ENCODE data around the gene TM9SF4. TPM values are rescaled to one million over a fixed set of nuclear protein-coding genes. Genes with fewer than 3 reads are reported as not detected.

TM9SF4 gene
- total and polyA plus RNA-seq, 5 experiments from 2014 or later: 31.5 to 44.3 (median 42.6) TPM

DNA sequence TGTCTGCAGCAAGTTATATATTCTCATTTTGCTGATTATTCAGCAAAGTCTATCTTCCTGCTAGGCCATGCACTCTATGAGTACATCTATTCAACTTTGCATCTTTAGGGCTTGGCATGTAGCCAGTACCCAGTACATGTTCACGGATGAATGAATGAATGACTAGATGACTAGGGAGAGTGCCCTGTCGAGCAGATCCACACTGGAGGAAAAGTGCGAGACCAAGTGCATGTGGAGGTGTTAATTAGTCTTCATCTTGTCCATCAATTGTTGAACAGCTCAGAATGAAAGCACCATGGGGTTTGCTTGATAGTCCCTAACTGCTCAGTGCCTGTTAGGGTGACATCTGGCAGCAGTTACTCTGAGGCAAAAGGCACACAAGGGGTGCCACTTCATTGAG lies 30.4 kb downstream of the TM9SF4 start:
- no peak for ATAC-seq

DNA sequence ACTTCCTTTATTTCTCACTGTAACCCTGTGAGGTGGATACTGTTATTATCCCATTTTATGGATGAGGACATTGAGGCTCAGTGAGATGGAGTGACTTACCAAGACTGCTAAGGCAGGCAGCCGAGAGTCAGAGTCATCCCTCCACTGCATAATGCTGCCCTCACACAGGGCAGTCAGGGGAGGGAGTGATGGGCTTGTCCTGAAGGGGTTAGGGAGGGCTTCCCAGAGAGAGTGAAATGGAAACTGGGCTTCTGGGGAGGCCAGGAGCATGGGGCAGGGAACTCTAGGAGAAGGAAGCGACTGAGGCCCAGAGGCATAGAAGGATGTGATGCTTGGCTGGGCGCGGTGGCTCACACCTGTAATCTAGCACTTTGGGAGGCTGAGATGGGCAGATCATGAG lies 31.1 kb downstream of the TM9SF4 start:
- POLR2A ChIA-PET: no interaction called here
- H3K9me3 Mint-ChIP-seq: no peaks in the 10 kb centered on the region
- no peaks in the 10 kb centered on the region for H3K27me3 Mint-ChIP-seq
- peaks cover 4 to 90% (median 23%) of the 10 kb centered on the region in 3 donors for H3K36me3 Mint-ChIP-seq
- ATAC-seq (no peak), DNase-seq (no peak)
- H3K4me1 Mint-ChIP-seq: peaks cover 0 to 15% (median 4%) of the 10 kb centered on the region in 4 donors
- H3K27ac Mint-ChIP-seq: no peak overlapping the region
- no peak overlapping the region for H3K4me3 Mint-ChIP-seq

More for the DNA sequence above, 30.4 kb downstream of the TM9SF4 start:
- DNase-seq: no peak
- no peaks in the 10 kb centered on the region for H3K27me3 Mint-ChIP-seq
- no peak overlapping the region for H3K4me3 Mint-ChIP-seq
- no peaks in the 10 kb centered on the region for H3K9me3 Mint-ChIP-seq
- peak overlapping the region in 4 of 10 donors; percentile 20 to 82 (median 48) for H3K27ac Mint-ChIP-seq
- H3K4me1 Mint-ChIP-seq: peaks cover 0 to 18% (median 4%) of the 10 kb centered on the region in 4 donors
- POLR2A ChIA-PET: no interaction called here
- H3K36me3 Mint-ChIP-seq: peaks cover 4 to 88% (median 19%) of the 10 kb centered on the region in 3 donors

DNA sequence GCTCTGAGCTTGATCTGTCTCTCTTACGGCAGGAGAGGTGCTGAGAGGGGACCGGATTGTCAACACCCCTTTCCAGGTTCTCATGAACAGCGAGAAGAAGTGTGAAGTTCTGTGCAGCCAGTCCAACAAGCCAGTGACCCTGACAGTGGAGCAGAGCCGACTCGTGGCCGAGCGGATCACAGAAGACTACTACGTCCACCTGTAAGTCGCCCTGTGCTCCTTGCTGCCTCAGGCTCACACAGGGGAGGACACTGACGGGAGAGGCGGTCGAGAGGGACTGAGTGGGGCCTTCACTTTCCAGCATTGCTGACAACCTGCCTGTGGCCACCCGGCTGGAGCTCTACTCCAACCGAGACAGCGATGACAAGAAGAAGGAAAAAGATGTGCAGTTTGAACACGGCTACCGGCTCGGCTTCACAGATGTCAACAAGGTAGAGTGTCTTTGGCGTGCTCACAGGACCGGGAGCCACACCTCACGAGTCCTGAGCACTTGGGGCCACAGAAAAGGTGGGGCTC lies 32.0 kb downstream of the TM9SF4 start:
- H3K4me3 Mint-ChIP-seq: no peak overlapping the region
- DNase-seq (no peak), ATAC-seq (no peak)
- peaks cover 4 to 90% (median 25%) of the 10 kb centered on the region in 3 donors for H3K36me3 Mint-ChIP-seq
- H3K4me1 Mint-ChIP-seq: peaks cover 0 to 15% (median 3%) of the 10 kb centered on the region in 4 donors
- no peak overlapping the region for H3K27ac Mint-ChIP-seq
- H3K9me3 Mint-ChIP-seq: no peaks in the 10 kb centered on the region
- no peaks in the 10 kb centered on the region for H3K27me3 Mint-ChIP-seq
- POLR2A ChIA-PET: no interaction called here

DNA sequence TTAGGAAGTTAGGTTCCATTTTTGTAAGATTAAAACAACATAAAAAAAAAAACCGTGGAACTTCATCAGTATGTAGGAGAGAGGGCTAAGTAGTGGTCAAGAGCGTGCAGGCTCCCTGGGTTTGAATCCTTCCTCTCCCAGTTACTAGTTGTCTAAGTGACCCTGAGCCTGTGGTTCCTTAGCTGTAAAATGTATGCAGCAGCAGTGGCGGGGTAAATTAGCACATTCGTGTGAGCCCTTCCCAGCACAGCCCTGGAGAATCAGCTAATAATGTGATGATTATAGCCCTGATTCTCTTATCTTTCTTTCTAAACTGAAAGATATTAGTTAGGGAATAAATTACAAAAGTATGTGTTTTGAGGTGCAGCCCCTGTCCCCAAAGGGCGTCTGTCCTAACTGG lies 32.6 kb downstream of the TM9SF4 start:
- H3K4me3 Mint-ChIP-seq: no peak overlapping the region
- H3K36me3 Mint-ChIP-seq: peaks cover 4 to 91% (median 25%) of the 10 kb centered on the region in 3 donors
- no peaks in the 10 kb centered on the region for H3K9me3 Mint-ChIP-seq
- H3K27ac Mint-ChIP-seq: no peak overlapping the region
- H3K4me1 Mint-ChIP-seq: peaks cover 0 to 15% (median 3%) of the 10 kb centered on the region in 4 donors
- POLR2A ChIA-PET: no interaction called here
- DNase-seq (no peak), ATAC-seq (no peak)
- no peaks in the 10 kb centered on the region for H3K27me3 Mint-ChIP-seq

DNA sequence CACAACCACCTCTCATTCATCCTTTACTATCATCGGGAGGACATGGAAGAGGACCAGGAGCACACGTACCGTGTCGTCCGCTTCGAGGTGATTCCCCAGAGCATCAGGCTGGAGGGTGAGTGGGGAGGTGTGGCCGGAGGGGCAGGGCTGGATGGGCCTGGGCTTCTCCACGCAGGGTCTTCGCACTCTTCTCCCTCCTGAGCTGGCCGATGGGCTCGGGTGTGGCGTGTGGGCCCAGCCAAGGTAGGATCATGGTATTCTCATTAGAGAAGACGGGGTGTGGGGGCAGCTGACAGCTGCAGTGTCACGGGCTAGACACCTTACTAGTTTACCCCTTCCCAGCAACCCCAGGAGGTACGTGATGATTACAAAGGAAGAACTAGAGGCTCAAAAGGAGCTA lies 33.5 kb downstream of the TM9SF4 start:
- no peaks in the 10 kb centered on the region for H3K9me3 Mint-ChIP-seq
- no peak overlapping the region for H3K4me3 Mint-ChIP-seq
- peaks cover 0 to 11% (median 3%) of the 10 kb centered on the region in 4 donors for H3K4me1 Mint-ChIP-seq
- no peaks in the 10 kb centered on the region for H3K27me3 Mint-ChIP-seq
- H3K27ac Mint-ChIP-seq: no peak overlapping the region
- ATAC-seq (no peak), DNase-seq (no peak)
- POLR2A ChIA-PET: no interaction called here
- H3K36me3 Mint-ChIP-seq: peaks cover 4 to 95% (median 25%) of the 10 kb centered on the region in 3 donors

DNA sequence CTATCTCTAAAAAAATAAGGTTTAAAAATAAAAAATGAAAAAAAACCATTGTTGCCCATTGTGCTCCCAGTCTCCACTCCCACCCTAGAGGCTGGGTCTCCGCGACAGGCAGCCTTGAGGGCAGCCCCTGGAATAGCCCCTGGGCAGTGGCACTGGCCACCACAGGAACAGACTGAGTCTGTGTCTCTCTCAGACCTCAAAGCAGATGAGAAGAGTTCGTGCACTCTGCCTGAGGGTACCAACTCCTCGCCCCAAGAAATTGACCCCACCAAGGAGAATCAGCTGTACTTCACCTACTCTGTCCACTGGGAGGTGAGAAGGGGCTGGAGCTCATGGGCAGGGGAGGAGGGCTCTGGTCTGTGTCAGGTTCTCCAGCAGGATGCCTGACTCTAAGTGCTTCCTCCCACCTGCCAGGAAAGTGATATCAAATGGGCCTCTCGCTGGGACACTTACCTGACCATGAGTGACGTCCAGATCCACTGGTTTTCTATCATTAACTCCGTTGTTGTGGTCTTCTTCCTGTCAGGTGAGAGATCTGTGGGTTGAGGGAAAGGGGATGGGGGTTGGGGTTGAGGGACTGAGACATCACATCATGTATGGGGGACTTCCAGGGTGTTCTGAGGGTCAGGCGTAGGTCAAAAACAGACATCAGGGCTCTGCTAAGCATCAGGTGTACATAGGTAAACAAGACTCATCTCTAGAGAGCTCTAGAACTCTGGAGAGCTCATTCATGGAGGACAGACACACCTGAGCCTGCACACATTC lies 35.6 kb downstream of the TM9SF4 start:
- H3K4me1 Mint-ChIP-seq: peaks cover 0 to 3% (median 0%) of the 10 kb centered on the region in 4 donors
- peak overlapping the region in 3 of 10 donors; percentile 14 to 40 (median 40) for H3K27ac Mint-ChIP-seq
- H3K36me3 Mint-ChIP-seq: peaks cover 0 to 94% (median 29%) of the 10 kb centered on the region in 3 donors
- POLR2A ChIA-PET: no interaction called here
- no peaks in the 10 kb centered on the region for H3K27me3 Mint-ChIP-seq
- DNase-seq: no peak
- no peak for ATAC-seq
- no peaks in the 10 kb centered on the region for H3K9me3 Mint-ChIP-seq
- no peak overlapping the region for H3K4me3 Mint-ChIP-seq

DNA sequence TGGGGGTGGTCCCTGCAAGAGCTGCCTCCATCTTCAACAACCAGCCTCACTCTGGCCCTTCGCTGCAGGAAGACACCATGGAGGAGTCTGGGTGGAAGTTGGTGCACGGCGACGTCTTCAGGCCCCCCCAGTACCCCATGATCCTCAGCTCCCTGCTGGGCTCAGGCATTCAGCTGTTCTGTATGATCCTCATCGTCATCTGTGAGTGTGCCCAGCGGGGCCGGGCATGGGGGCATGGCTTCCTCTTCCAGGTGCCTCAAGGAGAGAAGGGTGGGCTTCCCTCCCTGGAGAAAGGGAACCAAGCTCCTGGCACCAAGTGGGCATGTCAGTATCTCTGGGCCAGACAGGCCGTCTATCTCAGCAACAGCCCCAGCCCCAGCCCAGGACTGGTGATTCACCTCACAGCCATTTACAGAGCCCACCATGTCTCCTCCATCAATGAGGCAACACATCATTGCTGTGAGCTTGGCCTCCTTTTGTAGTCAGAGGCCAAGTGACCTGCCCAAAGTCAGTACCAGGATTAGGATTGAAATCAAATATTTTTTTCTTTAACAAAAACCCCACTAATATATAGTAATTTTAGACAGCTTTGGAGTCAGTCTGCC lies 40.2 kb downstream of the TM9SF4 start:
- H3K36me3 Mint-ChIP-seq: peaks cover 0 to 91% (median 26%) of the 10 kb centered on the region in 3 donors

DNA sequence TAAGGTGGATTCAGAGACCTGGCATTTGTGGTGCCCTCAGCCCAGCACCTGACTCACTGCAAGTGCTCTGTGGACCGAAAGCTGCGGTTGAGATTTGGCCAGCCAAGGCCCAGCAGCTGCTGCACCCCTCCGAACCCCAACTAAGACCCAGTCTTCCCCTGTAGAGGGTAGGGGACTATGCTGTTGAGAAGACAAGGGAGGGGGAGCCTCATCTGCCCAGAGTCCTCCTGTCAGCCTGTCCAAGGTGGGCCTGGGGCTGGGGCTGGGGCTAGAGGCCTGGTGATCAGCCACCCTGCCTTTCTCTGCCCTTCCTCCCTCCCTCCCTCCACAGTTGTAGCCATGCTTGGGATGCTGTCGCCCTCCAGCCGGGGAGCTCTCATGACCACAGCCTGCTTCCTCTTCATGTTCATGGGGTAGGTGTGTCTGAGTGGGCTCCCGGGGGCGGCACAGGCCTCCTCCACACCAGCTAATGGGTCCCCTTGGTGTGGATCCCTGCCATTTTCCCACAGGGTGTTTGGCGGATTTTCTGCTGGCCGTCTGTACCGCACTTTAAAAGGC lies 40.9 kb downstream of the TM9SF4 start:
- no peaks in the 10 kb centered on the region for H3K9me3 Mint-ChIP-seq
- H3K27me3 Mint-ChIP-seq: no peaks in the 10 kb centered on the region
- ATAC-seq: no peak
- H3K4me1 Mint-ChIP-seq: peaks cover 0 to 9% (median 5%) of the 10 kb centered on the region in 4 donors
- peaks cover 0 to 91% (median 21%) of the 10 kb centered on the region in 3 donors for H3K36me3 Mint-ChIP-seq
- no peak for DNase-seq
- POLR2A ChIA-PET: interaction anchor here (0.6 kb wide), 1 partner anchor 34 kb away, joined by 4 read pairs; no protein-coding TSS in a partner anchor
- peak overlapping the region in 1 of 10 donors; percentile 53 for H3K27ac Mint-ChIP-seq
- H3K4me3 Mint-ChIP-seq: no peak overlapping the region

More for the DNA sequence above, 40.2 kb downstream of the TM9SF4 start:
- POLR2A ChIA-PET: no interaction called here
- Mint-ChIP-seq H3K27me3 (no peaks in the 10 kb centered on the region), H3K4me3 (no peak overlapping the region), H3K27ac (no peak overlapping the region), H3K9me3 (no peaks in the 10 kb centered on the region), H3K4me1 (peaks cover 0 to 5% (median under 1%) of the 10 kb centered on the region in 4 donors)
- DNase-seq (no peak), ATAC-seq (no peak)

DNA sequence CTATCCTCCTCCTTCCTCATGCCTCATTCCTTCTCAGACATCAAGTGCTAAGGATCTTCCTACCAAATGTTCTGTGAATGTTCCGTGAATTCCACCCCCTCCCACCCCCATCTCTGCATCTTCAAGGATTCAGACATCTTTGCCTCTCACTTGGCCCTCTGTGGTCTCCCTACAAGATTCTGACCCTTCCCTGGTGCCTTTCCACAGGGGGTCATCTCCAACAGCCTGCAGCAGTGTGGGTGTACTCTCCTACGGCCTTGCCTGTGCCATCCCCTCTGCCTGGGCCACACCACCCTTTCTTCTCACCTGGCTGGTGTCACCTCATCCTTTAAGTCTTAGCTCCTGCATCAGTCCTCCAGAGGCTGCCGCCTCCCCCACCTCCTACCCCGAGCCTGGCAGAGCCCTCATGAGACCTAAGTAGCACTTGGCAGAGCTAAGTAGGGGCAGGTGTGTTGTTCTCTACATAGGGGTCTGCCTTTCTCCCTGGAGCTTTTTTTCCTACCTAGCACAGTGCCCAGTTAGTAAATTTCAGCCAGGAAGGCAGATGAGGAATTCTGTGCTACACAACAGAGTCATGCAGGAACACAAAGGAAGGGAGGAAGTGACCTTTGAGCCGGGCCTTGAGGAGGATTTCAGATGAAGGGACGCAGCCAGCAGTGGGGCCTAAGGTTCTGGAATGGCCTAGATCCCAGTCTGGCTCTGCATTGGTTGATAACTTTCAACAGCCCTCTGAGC lies 43.1 kb downstream of the TM9SF4 start:
- ATAC-seq (no peak), DNase-seq (no peak)
- Mint-ChIP-seq H3K4me3 (peak overlapping the region in 1 of 10 donors; percentile 56), H3K36me3 (peaks cover 0 to 83% (median 15%) of the 10 kb centered on the region in 3 donors), H3K27me3 (no peaks in the 10 kb centered on the region), H3K9me3 (no peaks in the 10 kb centered on the region), H3K27ac (peak overlapping the region in 3 of 10 donors; percentile 41 to 88 (median 74)), H3K4me1 (peaks cover 0 to 9% (median 5%) of the 10 kb centered on the region in 4 donors)
- POLR2A ChIA-PET: no interaction called here

DNA sequence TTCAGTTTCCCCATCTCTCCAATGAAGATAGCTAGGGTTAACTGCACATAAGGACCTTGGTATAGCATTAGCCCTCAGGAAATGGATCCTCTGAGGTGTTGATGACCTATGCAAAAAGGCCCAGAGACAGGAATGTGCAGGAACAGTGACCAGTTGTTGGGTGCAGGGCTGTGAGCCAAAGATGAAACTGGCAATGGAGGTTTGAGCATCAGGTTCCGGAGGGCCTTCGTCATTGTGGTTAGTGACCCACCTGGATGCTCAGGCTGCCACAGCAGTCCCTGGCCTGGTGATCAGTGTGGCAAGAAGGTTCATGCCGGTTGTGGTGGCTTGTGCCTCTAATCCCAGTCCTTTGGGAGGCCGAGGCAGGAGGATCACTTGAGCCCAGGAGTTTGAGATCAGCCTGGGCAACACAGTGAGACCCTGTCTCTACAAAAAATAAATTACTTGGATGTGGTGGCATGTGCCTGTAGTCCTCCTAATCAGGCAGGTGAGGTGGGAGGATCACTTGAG lies 43.7 kb downstream of the TM9SF4 start:
- Mint-ChIP-seq H3K4me3 (no peak overlapping the region), H3K36me3 (peaks cover 0 to 83% (median 15%) of the 10 kb centered on the region in 3 donors)

DNA sequence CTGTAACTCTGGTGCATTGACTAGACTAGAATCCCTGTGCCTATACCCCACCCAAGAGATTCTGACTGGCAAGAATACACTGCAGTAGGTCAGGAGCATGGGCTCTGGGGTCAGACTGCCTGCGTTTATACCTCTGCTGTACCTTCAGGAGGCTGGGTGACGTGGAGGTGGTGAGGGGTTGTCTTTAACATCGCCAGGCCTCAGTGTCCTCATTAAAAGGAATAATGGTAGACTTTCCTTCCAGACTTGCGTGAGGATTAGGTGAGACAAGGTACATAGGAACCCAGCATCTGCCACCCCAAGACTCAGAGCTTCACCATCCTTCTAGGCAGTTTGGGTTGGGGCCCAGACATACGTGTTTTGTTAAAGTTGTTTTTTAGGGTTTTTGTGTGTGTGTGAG lies 44.3 kb downstream of the TM9SF4 start:
- DNase-seq (no peak), ATAC-seq (no peak)
- Mint-ChIP-seq H3K9me3 (no peaks in the 10 kb centered on the region), H3K4me3 (no peak overlapping the region), H3K36me3 (peaks cover 0 to 85% (median 15%) of the 10 kb centered on the region in 3 donors), H3K4me1 (peaks cover 0 to 9% (median 5%) of the 10 kb centered on the region in 4 donors), H3K27ac (peak overlapping the region in 2 of 10 donors; percentile 15 to 44), H3K27me3 (no peaks in the 10 kb centered on the region)
- POLR2A ChIA-PET: no interaction called here

More for the DNA sequence above, 43.7 kb downstream of the TM9SF4 start:
- DNase-seq (no peak), ATAC-seq (no peak)
- Mint-ChIP-seq H3K27me3 (no peaks in the 10 kb centered on the region), H3K9me3 (no peaks in the 10 kb centered on the region), H3K27ac (peak overlapping the region in 1 of 10 donors; percentile 88), H3K4me1 (peaks cover 0 to 9% (median 5%) of the 10 kb centered on the region in 4 donors)
- POLR2A ChIA-PET: no interaction called here
